SU-DHL-6 (cell line): Measurements from ENCODE around the gene DCC.
"Not testable (repeated sequence)": the region's sequence is repeated elsewhere in the genome, so short reads cannot be mapped to it uniquely, and the experiment has no call there.

Experiments used
- H2AFZ ChIP-seq: fragments of 200-600 bp; sonication (generic); 2 replicates; pipeline ENCODE4 v1.6.1; 2014; ENCODE audit warnings: low read depth, mild to moderate bottlenecking, moderate library complexity, mixed read lengths, antibody characterized with exemption, low read length; ENCODE audit not compliant: severe bottlenecking
- H3F3A ChIP-seq: fragments of 200-600 bp; shearing (Covaris generic); 2 replicates; pipeline ENCODE4 v1.6.0; 2016; ENCODE audit warnings: antibody characterized with exemption, mild to moderate bottlenecking; ENCODE audit not compliant: insufficient read depth
- H3K27ac ChIP-seq: fragments of 200-600 bp; sonication (generic); 2 replicates; pipeline ENCODE4 v1.5.1; 2016; ENCODE audit warnings: low read depth, mild to moderate bottlenecking, low read length, moderate library complexity, mixed read lengths
- H3K27me3 ChIP-seq: fragments of 200-600 bp; sonication (generic), shearing (Covaris generic); 2 replicates; pipeline ENCODE4 v1.6.0; 2014; ENCODE audit warnings: mild to moderate bottlenecking, low read length
- H3K36me3 ChIP-seq: fragments of 200-600 bp; sonication (generic); 2 replicates; pipeline ENCODE4 v1.6.1; 2014; ENCODE audit warnings: mild to moderate bottlenecking, low read length, mixed read lengths
- H3K4me2 ChIP-seq: fragments of 300-600, 200-600 bp; shearing (Covaris generic), sonication (generic); 2 replicates; pipeline ENCODE4 v1.6.0; 2014; ENCODE audit warnings: low read length, low read depth, mild to moderate bottlenecking; ENCODE audit not compliant: poor library complexity, severe bottlenecking
- H3K4me3 ChIP-seq: fragments of 200-600 bp; sonication (generic); 2 replicates; pipeline ENCODE4 v1.5.1; 2014; ENCODE audit warnings: antibody characterized with exemption, low read length, mild to moderate bottlenecking, mixed read lengths; ENCODE audit not compliant: insufficient read depth, poor library complexity, severe bottlenecking
- H3K79me2 ChIP-seq: fragments of 200-600 bp; sonication (generic); 2 replicates; pipeline ENCODE4 v1.6.1; 2014; ENCODE audit warnings: mild to moderate bottlenecking, low read length, moderate library complexity; ENCODE audit not compliant: insufficient read depth
- H3K9ac ChIP-seq: fragments of 200-600 bp; sonication (generic); 2 replicates; pipeline ENCODE4 v1.7.0; 2014; ENCODE audit warnings: mild to moderate bottlenecking, low read length
- H3K9me2 ChIP-seq: fragments of 200-600 bp; sonication (generic); replicated peaks from 2 replicates; pipeline ENCODE4 v1.6.1; 2014; ENCODE audit warnings: low read length; ENCODE audit not compliant: insufficient read depth
- H3K9me3 ChIP-seq: fragments of 200-600 bp; sonication (generic); 2 replicates; pipeline ENCODE4 v1.6.1; 2014; ENCODE audit warnings: low read length, mixed read lengths; ENCODE audit not compliant: insufficient read depth
- H4K20me1 ChIP-seq: fragments of 200-600 bp; sonication (generic); 2 replicates; pipeline ENCODE4 v1.6.1; 2014; ENCODE audit warnings: low read depth, mild to moderate bottlenecking, antibody characterized with exemption, low read length, moderate library complexity, mixed read lengths
- CTCF ChIP-seq: fragments of 200-600 bp; sonication (generic); IDR thresholded peaks from one replicate; pipeline ENCODE4 v1.5.1; 2017; ENCODE audit warnings: antibody characterized with exemption, mild to moderate bottlenecking, low read length, moderate library complexity; ENCODE audit not compliant: insufficient read depth, poor library complexity, severe bottlenecking
- EZH2phosphoT487 ChIP-seq: fragments of 200-600 bp; sonication (generic), shearing (Covaris generic); conservative IDR thresholded peaks from 2 replicates; pipeline ENCODE4 v1.6.1; 2018; ENCODE audit warnings: mild to moderate bottlenecking, antibody characterized with exemption, low read length, moderate library complexity, mixed read lengths

Gene DCC

GRCh38 chr18:52353589-52353988 lies 13.6 kb downstream of the DCC start:
- Histone ChIP-seq H3K27ac (no peak overlapping the region), H3K9ac (no peak overlapping the region), H4K20me1 (no peaks in the 10 kb centered on the region), H3K27me3 (no peaks in the 10 kb centered on the region), H3K9me2 (no peaks in the 10 kb centered on the region), H3K4me2 (no peak overlapping the region), H3F3A (no peaks in the 10 kb centered on the region), H3K79me2 (no peaks in the 10 kb centered on the region), H3K4me3 (no peak overlapping the region), H3K9me3 (no peaks in the 10 kb centered on the region), H3K36me3 (no peaks in the 10 kb centered on the region), H2AFZ (no peak overlapping the region)
- TF ChIP-seq EZH2phosphoT487 (no peak), CTCF (no peak)

- Histone ChIP-seq H3K4me2 (no peak overlapping the region), H3K9me3 (no peaks in the 10 kb centered on the region), H3F3A (no peaks in the 10 kb centered on the region), H4K20me1 (no peaks in the 10 kb centered on the region), H3K4me3 (no peak overlapping the region), H2AFZ (no peak overlapping the region), H3K9me2 (no peaks in the 10 kb centered on the region), H3K36me3 (no peaks in the 10 kb centered on the region), H3K27me3 (no peaks in the 10 kb centered on the region), H3K27ac (no peak overlapping the region), H3K79me2 (no peaks in the 10 kb centered on the region), H3K9ac (no peak overlapping the region)
- no peak for TF ChIP-seq EZH2phosphoT487
- no peak for TF ChIP-seq CTCF
These were observed 23.9 kb downstream of the DCC start for GRCh38 chr18:52363861-52364260.

- not testable (repeated sequence) for H3K36me3 ChIP-seq, H4K20me1 ChIP-seq, H3K9me2 ChIP-seq, H3K4me2 ChIP-seq, H2AFZ ChIP-seq, H3K4me3 ChIP-seq, H3K79me2 ChIP-seq, H3K27ac ChIP-seq, H3K9ac ChIP-seq, H3K27me3 ChIP-seq, H3K9me3 ChIP-seq, H3F3A ChIP-seq
These were observed 26.9 kb downstream of the DCC start for GRCh38 chr18:52366851-52367250.

GRCh38 chr18:52367953-52368742 lies 28.2 kb downstream of the DCC start:
- Histone ChIP-seq H3K9me2 (no peaks in the 10 kb centered on the region), H2AFZ (no peak overlapping the region), H3K27me3 (no peaks in the 10 kb centered on the region), H3K79me2 (no peaks in the 10 kb centered on the region), H3K9me3 (no peaks in the 10 kb centered on the region), H3K36me3 (no peaks in the 10 kb centered on the region), H3K9ac (no peak overlapping the region), H4K20me1 (no peaks in the 10 kb centered on the region), H3F3A (no peaks in the 10 kb centered on the region), H3K4me3 (no peak overlapping the region), H3K4me2 (no peak overlapping the region), H3K27ac (no peak overlapping the region)
- TF ChIP-seq CTCF = no peak
- TF ChIP-seq EZH2phosphoT487 = no peak
